ENCODE results near the gene TROAP. TPM values are rescaled to one million over a fixed set of nuclear protein-coding genes. Genes with fewer than 3 reads are reported as not detected.

Gene TROAP
- total RNA-seq, 4 donors from 2014 or later = 8.0 to 28.1 (median 10.2) TPM

DNA sequence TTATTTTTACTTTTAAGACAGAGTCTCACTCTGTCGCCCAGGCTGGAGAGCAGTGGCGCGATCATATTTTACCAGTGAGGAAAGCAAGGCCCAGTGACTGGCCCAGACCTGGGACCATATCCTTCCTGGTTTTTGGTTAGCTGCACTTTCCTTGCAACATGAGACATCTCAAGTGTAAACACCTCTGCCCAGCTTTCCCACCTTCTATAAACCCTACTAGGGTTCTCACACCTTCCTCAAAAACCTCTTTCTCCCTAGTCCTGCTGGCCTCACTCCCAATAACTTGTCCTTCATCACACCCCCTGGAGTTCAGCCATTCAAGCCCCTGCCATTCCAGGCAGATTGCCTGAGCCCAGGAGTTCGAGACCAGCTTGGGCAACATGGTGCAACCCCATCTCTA, 38.4 kb upstream of the TROAP start:
- DNase-seq = peak in 1 of 3 donors; percentile 10
- H3K4me3 ChIP-seq = no peak overlapping the region
- H3K36me3 ChIP-seq = no peaks in the 10 kb centered on the region
- no peaks in the 10 kb centered on the region for H3K9me3 ChIP-seq
- no peak for TF ChIP-seq POLR2A (IDR thresholded peaks at IDR 0.05)
- TF ChIP-seq, protein P1, sequence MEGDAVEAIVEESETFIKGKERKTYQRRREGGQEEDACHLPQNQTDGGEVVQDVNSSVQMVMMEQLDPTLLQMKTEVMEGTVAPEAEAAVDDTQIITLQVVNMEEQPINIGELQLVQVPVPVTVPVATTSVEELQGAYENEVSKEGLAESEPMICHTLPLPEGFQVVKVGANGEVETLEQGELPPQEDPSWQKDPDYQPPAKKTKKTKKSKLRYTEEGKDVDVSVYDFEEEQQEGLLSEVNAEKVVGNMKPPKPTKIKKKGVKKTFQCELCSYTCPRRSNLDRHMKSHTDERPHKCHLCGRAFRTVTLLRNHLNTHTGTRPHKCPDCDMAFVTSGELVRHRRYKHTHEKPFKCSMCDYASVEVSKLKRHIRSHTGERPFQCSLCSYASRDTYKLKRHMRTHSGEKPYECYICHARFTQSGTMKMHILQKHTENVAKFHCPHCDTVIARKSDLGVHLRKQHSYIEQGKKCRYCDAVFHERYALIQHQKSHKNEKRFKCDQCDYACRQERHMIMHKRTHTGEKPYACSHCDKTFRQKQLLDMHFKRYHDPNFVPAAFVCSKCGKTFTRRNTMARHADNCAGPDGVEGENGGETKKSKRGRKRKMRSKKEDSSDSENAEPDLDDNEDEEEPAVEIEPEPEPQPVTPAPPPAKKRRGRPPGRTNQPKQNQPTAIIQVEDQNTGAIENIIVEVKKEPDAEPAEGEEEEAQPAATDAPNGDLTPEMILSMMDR (IDR thresholded peaks at IDR 0.05) = no peak
- H3K27ac ChIP-seq = no peak overlapping the region
- no peaks in the 10 kb centered on the region for H3K4me1 ChIP-seq
- H3K27me3 ChIP-seq = no peaks in the 10 kb centered on the region

DNA sequence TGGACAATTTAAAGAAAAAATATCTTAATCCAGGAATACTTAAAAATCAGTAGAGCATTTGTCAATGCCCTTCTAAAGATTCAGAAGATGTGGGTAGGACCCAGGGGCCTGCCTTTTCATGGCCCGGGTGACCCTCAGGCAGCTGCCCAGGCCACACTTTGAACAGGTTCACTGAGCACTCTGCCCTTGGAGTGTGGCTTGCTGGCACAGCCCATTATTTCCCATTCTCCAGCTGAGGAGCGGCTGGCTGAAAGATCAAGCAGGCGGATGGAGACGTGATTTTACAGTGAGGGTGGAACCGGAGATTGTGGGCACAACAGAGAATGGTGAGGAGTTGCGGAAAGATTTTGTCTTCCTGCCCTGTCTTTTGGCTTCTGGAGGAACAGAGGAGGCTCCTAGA, 35.2 kb upstream of the TROAP start:
- no peak overlapping the region for H3K27ac ChIP-seq
- no peak for TF ChIP-seq POLR2A (IDR thresholded peaks at IDR 0.05)
- TF ChIP-seq, protein P1 (IDR thresholded peaks at IDR 0.05) = no peak
- peak in 1 of 3 donors; percentile 27 for DNase-seq
- H3K4me3 ChIP-seq = no peak overlapping the region
- H3K36me3 ChIP-seq = no peaks in the 10 kb centered on the region
- no peaks in the 10 kb centered on the region for H3K27me3 ChIP-seq
- no peaks in the 10 kb centered on the region for H3K9me3 ChIP-seq
- H3K4me1 ChIP-seq = no peaks in the 10 kb centered on the region

DNA sequence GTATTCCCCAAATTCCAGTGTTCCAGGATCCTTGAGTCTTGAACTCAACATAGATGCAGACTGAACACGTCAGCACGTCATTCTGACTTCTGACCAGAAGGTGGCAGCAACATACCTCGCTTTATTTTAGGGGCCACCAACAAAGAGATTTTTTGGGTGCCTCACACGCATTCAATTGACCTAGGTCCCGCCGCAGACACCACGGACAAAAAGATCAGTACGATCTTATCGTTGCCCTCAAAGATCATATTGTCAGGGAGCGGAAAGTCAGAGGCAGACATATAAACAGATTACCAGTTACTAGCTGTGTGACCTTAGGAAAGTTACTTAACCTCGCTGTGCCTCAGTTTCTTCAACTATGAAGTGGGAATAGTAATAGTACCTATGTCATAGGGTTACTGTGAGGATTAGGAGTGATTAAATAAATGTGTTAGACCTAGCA, 34.6 kb upstream of the TROAP start:
- peak in 2 of 3 donors; percentile 62 to 86 for DNase-seq
- TF ChIP-seq, protein P1 (IDR thresholded peaks at IDR 0.05) = peak; percentile 79 to 91 (median 86)
- no peak for TF ChIP-seq POLR2A (IDR thresholded peaks at IDR 0.05)
- Histone ChIP-seq H3K4me1 (no peaks in the 10 kb centered on the region), H3K9me3 (no peaks in the 10 kb centered on the region), H3K4me3 (no peak overlapping the region), H3K27ac (no peak overlapping the region), H3K36me3 (no peaks in the 10 kb centered on the region), H3K27me3 (no peaks in the 10 kb centered on the region)

DNA sequence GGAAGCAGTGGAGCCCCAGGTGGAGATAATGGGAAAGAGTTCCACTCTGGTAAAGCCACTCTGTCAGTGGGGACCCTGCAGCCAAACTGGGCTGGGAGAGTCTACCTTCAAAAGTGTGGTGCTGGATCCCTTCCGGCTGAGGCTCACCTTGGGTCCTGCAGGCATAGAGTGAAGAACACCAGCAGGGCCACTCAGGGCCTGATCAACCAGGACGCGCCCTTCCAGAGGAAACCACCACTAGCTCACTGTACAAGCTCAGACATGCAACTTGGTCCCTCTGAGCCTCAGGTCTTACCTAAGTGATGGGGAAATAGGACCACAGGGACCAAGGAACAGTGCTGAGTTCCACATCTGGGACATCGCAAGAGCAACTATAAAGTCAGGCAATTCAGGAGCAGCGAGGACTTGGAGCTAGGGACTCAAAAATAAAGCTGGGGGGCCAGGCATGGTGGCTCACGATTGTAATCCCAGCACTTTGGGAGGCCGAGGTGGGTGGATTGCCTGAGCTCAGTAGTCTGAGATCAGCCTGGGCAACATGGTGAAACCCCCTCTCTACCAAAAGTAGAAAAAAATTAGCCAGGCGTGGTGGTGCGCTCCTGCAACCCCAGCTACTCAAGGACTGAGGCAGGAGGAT, 34.0 kb upstream of the TROAP start:
- Histone ChIP-seq H3K9me3 (no peaks in the 10 kb centered on the region), H3K27me3 (no peaks in the 10 kb centered on the region), H3K27ac (no peak overlapping the region), H3K4me1 (no peaks in the 10 kb centered on the region), H3K4me3 (no peak overlapping the region), H3K36me3 (no peaks in the 10 kb centered on the region)
- TF ChIP-seq POLR2A (IDR thresholded peaks at IDR 0.05) = no peak
- TF ChIP-seq, protein P1 (IDR thresholded peaks at IDR 0.05) = no peak
- DNase-seq = peak in 1 of 3 donors; percentile 42

DNA sequence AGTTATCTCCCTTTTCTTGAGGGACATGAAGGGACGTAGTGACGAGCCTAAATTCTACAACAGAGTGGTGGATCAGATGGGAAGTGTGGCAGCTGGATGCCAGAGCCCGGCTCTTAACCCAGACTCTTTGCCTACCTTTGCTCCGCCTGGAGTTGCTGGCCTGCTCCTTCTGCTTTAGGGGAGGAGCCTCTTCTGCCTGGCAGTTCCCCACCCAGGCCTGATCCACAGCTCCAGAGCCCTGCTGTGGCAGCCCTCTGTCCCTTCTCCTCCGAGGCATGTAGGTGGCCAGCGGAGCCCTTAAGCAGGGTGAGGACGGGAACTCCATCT, 30.4 kb upstream of the TROAP start:
- Histone ChIP-seq H3K4me1 (peaks cover 7 to 28% (median 12%) of the 10 kb centered on the region in 4 donors), H3K36me3 (no peaks in the 10 kb centered on the region), H3K9me3 (no peaks in the 10 kb centered on the region), H3K27me3 (peaks cover 0 to 27% of the 10 kb centered on the region in 2 donors), H3K4me3 (no peak overlapping the region), H3K27ac (no peak overlapping the region)
- DNase-seq = no peak
- TF ChIP-seq, protein P1 (IDR thresholded peaks at IDR 0.05) = no peak
- no peak for TF ChIP-seq POLR2A (IDR thresholded peaks at IDR 0.05)
